ENCODE results near the gene IKZF2. TPM values are rescaled to one million over a fixed set of nuclear protein-coding genes. Genes with fewer than 3 reads are reported as not detected.

The IKZF2 gene
- total and polyA plus RNA-seq, 9 of the 15 experiments (the other 6 are each of a cell fraction or from before 2014, with no cell fraction given), result 0.04 to 0.54 (median 0.22) TPM

- TF ChIP-seq, protein P1, sequence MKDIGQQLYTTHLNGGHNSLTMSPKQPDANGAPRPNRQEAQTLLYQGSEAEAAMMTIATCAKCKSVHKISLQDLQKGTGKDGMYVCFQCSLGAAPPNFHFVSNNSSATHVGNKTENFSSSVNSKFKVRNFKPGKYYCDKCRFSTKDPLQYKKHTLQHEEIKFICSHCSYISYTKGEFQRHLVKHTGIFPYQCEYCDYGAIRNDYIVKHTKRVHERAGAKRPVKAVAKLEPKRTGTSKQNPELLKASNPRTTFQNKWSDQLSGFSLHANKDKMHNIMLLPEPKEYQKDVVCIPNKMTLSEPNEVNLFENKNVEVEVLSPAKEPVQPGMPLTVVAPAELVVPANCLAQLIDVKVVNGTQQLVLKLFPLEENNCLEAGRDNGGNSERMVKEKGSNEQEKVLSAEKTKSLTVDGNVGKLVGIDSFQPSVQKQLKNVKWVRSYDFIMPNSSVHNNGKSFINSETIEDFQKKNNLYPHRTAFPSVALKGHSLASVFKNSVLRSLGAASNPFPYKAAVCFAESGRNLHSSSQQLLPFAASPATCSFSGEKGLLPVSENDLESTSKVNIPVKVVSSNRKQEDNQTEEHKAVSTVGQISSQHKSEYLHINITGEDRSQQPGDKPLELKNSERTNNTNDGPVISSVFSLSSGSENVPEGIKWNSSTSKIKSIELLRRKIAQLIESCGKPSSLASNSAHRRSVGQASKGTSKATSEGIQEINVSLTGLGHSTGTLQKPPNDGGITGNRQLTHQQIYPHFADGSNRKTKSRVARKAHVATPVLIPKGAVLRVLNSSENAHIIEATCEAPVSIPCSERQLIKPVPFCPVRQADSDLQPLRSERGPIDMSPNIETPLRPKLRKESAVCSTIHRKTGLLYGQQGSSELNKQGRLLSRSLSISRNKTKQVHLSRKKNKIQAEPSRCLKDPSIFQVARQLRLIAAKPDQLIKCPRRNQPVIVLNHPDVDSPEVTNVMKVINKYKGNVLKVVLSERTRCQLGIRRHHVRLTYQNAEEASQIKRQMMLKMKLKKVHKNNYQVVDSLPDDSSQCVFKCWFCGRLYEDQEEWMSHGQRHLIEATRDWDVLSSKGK (CRISPR knock-in tag; IDR thresholded peaks at IDR 0.05), result no peak
- TF ChIP-seq STAT6 (CRISPR knock-in tag; IDR thresholded peaks at IDR 0.05), result no peak
- peak in 1 of 2 experiments; percentile 64; a peak in 3 of 4 replicates for TF ChIP-seq NRF1 (conservative IDR thresholded peaks at IDR 0.05 in 1 of 2, IDR thresholded peaks at IDR 0.05 in 1 of 2)
- TF ChIP-seq DMBX1 (CRISPR knock-in tag; IDR thresholded peaks at IDR 0.05; ENCODE audit: borderline replicate concordance), result no peak; the same call in 1 of the 2 replicates
- TF ChIP-seq ZNF583 (CRISPR knock-in tag; IDR thresholded peaks at IDR 0.05), result 0 out of 2 replicates have a peak, but pooled peaks have one; percentile 20
- TF ChIP-seq SREBF1 (IDR thresholded peaks at IDR 0.05; ENCODE audit: borderline replicate concordance, low read depth, low read length), result no peak
- TF ChIP-seq GATA2 (CRISPR knock-in tag; IDR thresholded peaks at IDR 0.05), result no peak
- TF ChIP-seq NCOA2 (IDR thresholded peaks at IDR 0.05; ENCODE audit: partially characterized antibody in 2 of 2), result no peak
- no peak for TF ChIP-seq SRSF3 (IDR thresholded peaks at IDR 0.05; ENCODE audit: insufficient read depth, low read length)
- TF ChIP-seq ZNF696 (CRISPR knock-in tag; conservative IDR thresholded peaks at IDR 0.05), result no peak
- TF ChIP-seq DLX4 (CRISPR knock-in tag; IDR thresholded peaks at IDR 0.05), result no peak
- TF ChIP-seq NFE2 (IDR thresholded peaks at IDR 0.05; ENCODE audit: low read depth), result no peak
- TF ChIP-seq RNF219 (CRISPR knock-in tag; IDR thresholded peaks at IDR 0.05), result no peak
- TF ChIP-seq RBM39 (optimal IDR thresholded peaks at IDR 0.05; ENCODE audit: low read depth, low read length), result no peak
- TF ChIP-seq SIRT6 (IDR thresholded peaks at IDR 0.05; ENCODE audit: low read depth, low read length), result no peak
Measured at GRCh38 chr2:213151437-213152064, at the start of gene IKZF2 (continued).
